IMR-90 (cell line): ENCODE measurements around the gene DOCK4. TPM values are rescaled to one million over a fixed set of nuclear protein-coding genes. Genes with fewer than 3 reads are reported as not detected.

Source experiments
- ATAC-seq: fragments of 200-7000 bp; cut with Tn5 transposase; 2 replicates; pipeline ENCODE4 v1.9.1; 2020; ENCODE audit warnings: low read depth, mild to moderate bottlenecking, moderate library complexity
- BruUV-seq: library from RNA; stranded (reverse); fragments of 400-500 nt; replicated peaks from 2 replicates; lab custom pipeline; 2021; lab: Mats Ljungman, UMichigan
- CTCF ChIA-PET: fragments of 300-600 bp; formaldehyde crosslinking; extraction: SDS; loops from one replicate; lab custom pipeline; 2021; ENCODE audit warnings: antibody characterized with exemption; lab: Yijun Ruan, JAX
- POLR2A ChIA-PET: fragments of 300-600 bp; sonication (Branson Sonifier 250); formaldehyde crosslinking; loops from one replicate; lab custom pipeline; 2022; ENCODE audit warnings: antibody characterized with exemption; ENCODE audit not compliant: unreplicated experiment; lab: Charles Lee
- DNase-seq: peaks from one replicate; pipeline ENCODE4 v3.0.0; 2013
- H2AFZ ChIP-seq: replicated peaks from 2 replicates; pipeline ENCODE3; 2013; ENCODE audit warnings: low read length, mild to moderate bottlenecking; ENCODE audit not compliant: poor library complexity
- H2AK5ac ChIP-seq: 2 replicates; pipeline ENCODE4 v1.6.1; 2013; ENCODE audit warnings: low read depth, low read length, inconsistent platforms
- H2AK9ac ChIP-seq: replicated peaks from 2 replicates; pipeline ENCODE3; 2013; ENCODE audit warnings: mild to moderate bottlenecking, low read depth, low read length, moderate library complexity; ENCODE audit not compliant: poor library complexity
- H2BK120ac ChIP-seq: 2 replicates; pipeline ENCODE4 v1.6.1; 2013; ENCODE audit warnings: low read depth, low read length, inconsistent platforms
- H2BK15ac ChIP-seq: 3 replicates; pipeline ENCODE4 v1.6.1; 2013; ENCODE audit warnings: low read depth, low read length, inconsistent platforms
- H2BK20ac ChIP-seq: 2 replicates; pipeline ENCODE4 v1.6.1; 2013; ENCODE audit warnings: low read depth, mild to moderate bottlenecking, inconsistent platforms, low read length, moderate library complexity
- H2BK5ac ChIP-seq: 2 replicates; pipeline ENCODE4 v1.6.1; 2013; ENCODE audit warnings: mild to moderate bottlenecking, low read depth, low read length, inconsistent platforms; ENCODE audit not compliant: poor library complexity, severe bottlenecking
- H3K14ac ChIP-seq: replicated peaks from 2 replicates; pipeline ENCODE4 v1.6.1; 2013; ENCODE audit warnings: low read depth, low read length, inconsistent platforms
- H3K18ac ChIP-seq: 2 replicates; pipeline ENCODE4 v1.6.1; 2013; ENCODE audit warnings: low read depth, low read length, control low read depth
- H3K23ac ChIP-seq: 2 replicates; pipeline ENCODE4 v1.6.1; 2013; ENCODE audit warnings: low read depth, low read length, inconsistent platforms
- H3K27ac ChIP-seq: 2 replicates; pipeline ENCODE4 v1.5.1; 2013; ENCODE audit warnings: mild to moderate bottlenecking, control low read depth, low read length; ENCODE audit not compliant: insufficient read depth
- H3K27me3 ChIP-seq: 2 replicates; pipeline ENCODE4 v1.6.1; 2013; ENCODE audit warnings: low read length; ENCODE audit not compliant: control insufficient read depth, insufficient read depth
- H3K36me3 ChIP-seq: 2 replicates; pipeline ENCODE4 v1.6.1; 2013; ENCODE audit warnings: low read length, mixed read lengths; ENCODE audit not compliant: control insufficient read depth, insufficient read depth
- H3K4ac ChIP-seq: 2 replicates; pipeline ENCODE4 v1.6.1; 2013; ENCODE audit warnings: low read depth, low read length, inconsistent platforms
- H3K4me1 ChIP-seq: 2 replicates; pipeline ENCODE4 v1.6.1; 2013; ENCODE audit warnings: low read length, mixed read lengths; ENCODE audit not compliant: control insufficient read depth, insufficient read depth
- H3K4me2 ChIP-seq: 2 replicates; pipeline ENCODE4 v1.6.1; 2013; ENCODE audit warnings: low read depth, mild to moderate bottlenecking, control low read depth, low read length, moderate library complexity
- H3K4me3 ChIP-seq: 2 replicates; pipeline ENCODE4 v1.5.1; 2013; ENCODE audit warnings: low read depth, mild to moderate bottlenecking, control low read depth, low read length, moderate library complexity; ENCODE audit not compliant: insufficient read depth
- H3K56ac ChIP-seq: 2 replicates; pipeline ENCODE4 v1.6.1; 2013; ENCODE audit warnings: low read length, inconsistent platforms; ENCODE audit not compliant: insufficient read depth; ENCODE audit errors: extremely low read depth
- H3K79me1 ChIP-seq, 2 experiments: 2 replicates each; pipeline ENCODE4 v1.6.1; 2013; ENCODE audit warnings: low read length in 2 of 2, inconsistent platforms in 1 of 2, low read depth in 1 of 2
- H3K9ac ChIP-seq: 2 replicates; pipeline ENCODE4 v1.6.1; 2013; ENCODE audit warnings: low read depth, low read length, control low read depth
- H3K9me1 ChIP-seq: 2 replicates; pipeline ENCODE4 v1.6.1; 2013; ENCODE audit warnings: low read length, inconsistent platforms; ENCODE audit not compliant: insufficient read depth
- H3K9me3 ChIP-seq: 2 replicates; pipeline ENCODE4 v1.6.1; 2013; ENCODE audit warnings: low read length; ENCODE audit not compliant: control insufficient read depth, insufficient read depth
- H4K20me1 ChIP-seq: 2 replicates; pipeline ENCODE4 v1.6.1; 2013; ENCODE audit warnings: low read length, inconsistent platforms; ENCODE audit not compliant: insufficient read depth
- H4K5ac ChIP-seq: 2 replicates; pipeline ENCODE4 v1.6.1; 2013; ENCODE audit warnings: mild to moderate bottlenecking, low read depth, low read length, control low read depth
- H4K8ac ChIP-seq, 2 experiments: 2 replicates each; pipeline ENCODE4 v1.6.1; 2013; ENCODE audit warnings: low read depth in 2 of 2, low read length in 2 of 2, control low read depth in 1 of 2, inconsistent platforms in 1 of 2
- H4K91ac ChIP-seq: 2 replicates; pipeline ENCODE4 v1.6.1; 2013; ENCODE audit warnings: low read depth, low read length, inconsistent platforms; ENCODE audit not compliant: insufficient read depth
- BHLHE40 ChIP-seq: fragments of 150-350 bp; IDR thresholded peaks from 2 replicates; pipeline ENCODE4 v1.6.1; 2016; ENCODE audit warnings: mild to moderate bottlenecking, low read depth, low read length
- CEBPB ChIP-seq: IDR thresholded peaks from 2 replicates; pipeline ENCODE4 v1.6.1; 2012; ENCODE audit warnings: low read depth, low read length, improper control_type of control experiment
- FOS ChIP-seq: fragments of 150-350 bp; IDR thresholded peaks from 2 replicates; pipeline ENCODE4 v1.6.1; 2016; ENCODE audit warnings: low read depth, low read length
- MAFK ChIP-seq: IDR thresholded peaks from 2 replicates; pipeline ENCODE4 v1.6.1; 2012; ENCODE audit warnings: low read depth, low read length, improper control_type of control experiment
- MXI1 ChIP-seq: IDR thresholded peaks from 2 replicates; pipeline ENCODE4 v1.6.1; 2012; ENCODE audit warnings: low read depth, mild to moderate bottlenecking, low read length, moderate library complexity, borderline replicate concordance
- POLR2A ChIP-seq: IDR thresholded peaks from 2 replicates; pipeline ENCODE4 v1.6.1; 2012; ENCODE audit warnings: mild to moderate bottlenecking, low read depth, low read length
- RAD21 ChIP-seq: IDR thresholded peaks from 2 replicates; pipeline ENCODE4 v1.6.1; 2012; ENCODE audit warnings: low read length, improper control_type of control experiment
- RCOR1 ChIP-seq: IDR thresholded peaks from 2 replicates; pipeline ENCODE4 v1.6.1; 2012; ENCODE audit warnings: mild to moderate bottlenecking, low read length, improper control_type of control experiment; ENCODE audit not compliant: insufficient replicate concordance
- RFX5 ChIP-seq: IDR thresholded peaks from 2 replicates; pipeline ENCODE4 v1.8.0; 2012; ENCODE audit warnings: low read depth, mild to moderate bottlenecking, low read length, moderate library complexity
- SMC3 ChIP-seq: fragments of 150-350 bp; IDR thresholded peaks from 2 replicates; pipeline ENCODE4 v1.6.1; 2016; ENCODE audit warnings: low read depth, mild to moderate bottlenecking, antibody characterized with exemption, low read length, moderate library complexity
- WGBS, 2 experiments: methylation state at CpG; one replicate each; pipeline versions ENCODE4 v1.1.5 to v1.1.7; 2013; ENCODE audit warnings: missing lambda C conversion rate in 2 of 2; ENCODE audit not compliant: insufficient read length in 1 of 2; ENCODE audit errors: extremely low coverage in 2 of 2; 5-methylcytosine and 5-hydroxymethylcytosine counted together
- dilution Hi-C: fragments of 300-500 bp; cut with HindIII; formaldehyde crosslinking; loops from one replicate; pipeline ENCODE4 v1.14.3; 2018; ENCODE audit warnings: low sequenced_read_pairs; ENCODE audit not compliant: unreplicated experiment
- in situ Hi-C: fragments of 300-500 bp; cut with MboI; formaldehyde crosslinking; loops from 3 replicates; pipeline ENCODE4 v1.14.3; 2019; ENCODE audit warnings: low sequenced_read_pairs, inconsistent platforms, mixed read lengths
- intact Hi-C: fragments of 100-400 bp; cut with micrococcal nuclease; formaldehyde crosslinking; loops from 2 replicates; pipeline ENCODE4 v1.10.0; 2022
- polyA plus RNA-seq, 3 experiments: library from polyadenylated mRNA; depleted of rRNA; stranded (reverse); fragments of >200 nt; gene quantifications; 2 replicates each; pipeline ENCODE4 v1.2.3, GENCODE V29; 2012; ENCODE audit warnings: low replicate concordance in 1 of 3
- total RNA-seq: library from RNA; depleted of rRNA; stranded (reverse); fragments of >200 nt; gene quantifications from 2 replicates; pipeline ENCODE4 v1.2.3, GENCODE V29; 2012
- TF ChIP-seq, protein P1 (sequence below): conservative IDR thresholded peaks from 2 replicates; pipeline ENCODE4 v1.5.1; 2012; ENCODE audit warnings: mild to moderate bottlenecking, low read depth, low read length, improper control_type of control experiment
- TF ChIP-seq, protein P2 (sequence below): fragments of 150-350 bp; IDR thresholded peaks from 2 replicates; pipeline ENCODE4 v1.6.1; 2017; ENCODE audit warnings: mild to moderate bottlenecking, antibody characterized with exemption, low read length, low read depth

The DOCK4 gene
- total and polyA plus RNA-seq, 2 of the 4 experiments (the other 2 are of a cell fraction): 4.4 to 12.2 TPM

DNA sequence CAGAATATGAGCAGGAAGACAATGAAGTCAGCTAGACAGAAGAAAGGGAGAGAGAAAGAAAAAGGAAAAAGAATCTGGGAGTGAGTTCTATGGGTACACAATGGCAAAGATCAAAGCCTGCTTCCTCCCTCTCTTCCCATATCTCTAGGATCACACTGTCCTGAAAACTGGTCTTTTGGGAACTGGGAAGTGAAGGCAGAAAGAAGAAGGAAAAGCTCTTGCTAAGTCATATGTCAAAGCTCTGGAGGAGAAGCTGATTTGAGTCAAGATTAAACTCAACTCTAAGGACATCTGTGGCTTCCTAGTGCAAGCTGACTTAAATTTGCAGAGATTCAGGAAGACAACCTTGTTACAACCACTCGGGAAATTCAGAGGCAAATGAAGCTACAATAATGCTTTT lies 147.5 kb downstream of the DOCK4 start:
- BruUV-seq: no TSS peak
- in situ Hi-C loops: no loop called here
- POLR2A ChIA-PET: interaction anchor here (0.6 kb wide), 1 partner anchor 17 kb away, joined by 11 read pairs; no protein-coding TSS in a partner anchor

More for the DNA sequence above, 147.5 kb downstream of the DOCK4 start:
- peaks cover 5 to 9% of the 10 kb centered on the region in 2 experiments for H3K79me1 ChIP-seq
- no peaks in the 10 kb centered on the region for H3K27me3 ChIP-seq
- no peak overlapping the region for H3K4ac ChIP-seq
- no peak overlapping the region for H4K5ac ChIP-seq
- H2BK120ac ChIP-seq: no peak overlapping the region
- H3K9me1 ChIP-seq: peaks cover 3% of the 10 kb centered on the region
- no peak overlapping the region for H3K4me3 ChIP-seq
- H2BK20ac ChIP-seq: no peak overlapping the region
- no peak overlapping the region for H3K23ac ChIP-seq
- H2BK5ac ChIP-seq: no peak overlapping the region
- H4K91ac ChIP-seq: no peak overlapping the region
- no peak for DNase-seq
- no peak overlapping the region for H3K9ac ChIP-seq
- no peaks in the 10 kb centered on the region for H4K20me1 ChIP-seq
- H2AK9ac ChIP-seq: no peak overlapping the region
- intact Hi-C loops: no loop called here
- H3K4me1 ChIP-seq: peaks cover 1% of the 10 kb centered on the region
- no peak overlapping the region for H3K18ac ChIP-seq
- H3K36me3 ChIP-seq: no peaks in the 10 kb centered on the region
- no peak for ATAC-seq
- dilution Hi-C loops: no loop called here
- no peak for TF ChIP-seq RAD21
- TF ChIP-seq, protein P1, sequence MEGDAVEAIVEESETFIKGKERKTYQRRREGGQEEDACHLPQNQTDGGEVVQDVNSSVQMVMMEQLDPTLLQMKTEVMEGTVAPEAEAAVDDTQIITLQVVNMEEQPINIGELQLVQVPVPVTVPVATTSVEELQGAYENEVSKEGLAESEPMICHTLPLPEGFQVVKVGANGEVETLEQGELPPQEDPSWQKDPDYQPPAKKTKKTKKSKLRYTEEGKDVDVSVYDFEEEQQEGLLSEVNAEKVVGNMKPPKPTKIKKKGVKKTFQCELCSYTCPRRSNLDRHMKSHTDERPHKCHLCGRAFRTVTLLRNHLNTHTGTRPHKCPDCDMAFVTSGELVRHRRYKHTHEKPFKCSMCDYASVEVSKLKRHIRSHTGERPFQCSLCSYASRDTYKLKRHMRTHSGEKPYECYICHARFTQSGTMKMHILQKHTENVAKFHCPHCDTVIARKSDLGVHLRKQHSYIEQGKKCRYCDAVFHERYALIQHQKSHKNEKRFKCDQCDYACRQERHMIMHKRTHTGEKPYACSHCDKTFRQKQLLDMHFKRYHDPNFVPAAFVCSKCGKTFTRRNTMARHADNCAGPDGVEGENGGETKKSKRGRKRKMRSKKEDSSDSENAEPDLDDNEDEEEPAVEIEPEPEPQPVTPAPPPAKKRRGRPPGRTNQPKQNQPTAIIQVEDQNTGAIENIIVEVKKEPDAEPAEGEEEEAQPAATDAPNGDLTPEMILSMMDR: no peak
- TF ChIP-seq FOS: no peak
- TF ChIP-seq MXI1: no peak
- no peak for TF ChIP-seq SMC3
- TF ChIP-seq, protein P2, sequence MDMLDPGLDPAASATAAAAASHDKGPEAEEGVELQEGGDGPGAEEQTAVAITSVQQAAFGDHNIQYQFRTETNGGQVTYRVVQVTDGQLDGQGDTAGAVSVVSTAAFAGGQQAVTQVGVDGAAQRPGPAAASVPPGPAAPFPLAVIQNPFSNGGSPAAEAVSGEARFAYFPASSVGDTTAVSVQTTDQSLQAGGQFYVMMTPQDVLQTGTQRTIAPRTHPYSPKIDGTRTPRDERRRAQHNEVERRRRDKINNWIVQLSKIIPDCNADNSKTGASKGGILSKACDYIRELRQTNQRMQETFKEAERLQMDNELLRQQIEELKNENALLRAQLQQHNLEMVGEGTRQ: no peak
- TF ChIP-seq BHLHE40: no peak
- no peak for TF ChIP-seq CEBPB
- TF ChIP-seq RCOR1: no peak
- no peak for TF ChIP-seq MAFK
- no peak for TF ChIP-seq POLR2A
- TF ChIP-seq RFX5: no peak
- CTCF ChIA-PET: no interaction called here
- H3K27ac ChIP-seq: no peak overlapping the region
- no peak overlapping the region for H2AFZ ChIP-seq
- H2BK15ac ChIP-seq: no peak overlapping the region
- H3K9me3 ChIP-seq: no peaks in the 10 kb centered on the region
- H4K8ac ChIP-seq: no peak overlapping the region
- no peak overlapping the region for H2AK5ac ChIP-seq
- no peak overlapping the region for H3K56ac ChIP-seq
- H3K4me2 ChIP-seq: no peak overlapping the region
- no CpG with 5 or more reads among the region's 1 CpG for WGBS, 2 experiments
- no peak overlapping the region for H3K14ac ChIP-seq
